Epithelial cell of proximal tubule (primary cell): ENCODE measurements around the gene ZDHHC3. TPM values are rescaled to one million over a fixed set of nuclear protein-coding genes. Genes with fewer than 3 reads are reported as not detected.
A peak's percentile ranks its signal among the peaks of the same experiment; 100 is the strongest.

Experiments used
- DNase-seq: peaks from one replicate; pipeline ENCODE4 v3.0.0-alpha.2; 2011; ENCODE audit warnings: low read depth
- H3K4me3 ChIP-seq: 2 replicates; pipeline ENCODE4 v1.5.1; 2011; ENCODE audit warnings: low read depth, mild to moderate bottlenecking, low read length
- CTCF ChIP-seq: conservative IDR thresholded peaks from 2 replicates; pipeline ENCODE4 v1.5.1; 2012; ENCODE audit warnings: low read depth, mild to moderate bottlenecking, low read length
- total RNA-seq: library from RNA; depleted of rRNA; stranded (reverse); fragments of >200 nt; gene quantifications from 2 replicates; pipeline ENCODE4 v1.2.3, GENCODE V29; 2015

The ZDHHC3 gene
- total RNA-seq, 1 donor from 2014 or later, result 38.9 TPM

GRCh38 chr3:44996556-44996969 lies 20.6 kb upstream of the ZDHHC3 start:
- H3K4me3 ChIP-seq, result no peak overlapping the region
- no peak for TF ChIP-seq CTCF
- no peak for DNase-seq

- H3K4me3 ChIP-seq, result no peak overlapping the region
- DNase-seq, result no peak
- TF ChIP-seq CTCF, result no peak
Observed at GRCh38 chr3:44995142-44995770, 19.3 kb upstream of the ZDHHC3 start.

- H3K4me3 ChIP-seq, result no peak overlapping the region
- peak; percentile 63 for DNase-seq
- no peak for TF ChIP-seq CTCF
Observed at GRCh38 chr3:44993471-44994205, 17.7 kb upstream of the ZDHHC3 start.

- no peak for DNase-seq
- H3K4me3 ChIP-seq, result no peak overlapping the region
- peak; percentile 73 for TF ChIP-seq CTCF
Observed at GRCh38 chr3:44992555-44993470, 16.8 kb upstream of the ZDHHC3 start.

- TF ChIP-seq CTCF, result no peak
- H3K4me3 ChIP-seq, result no peak overlapping the region
- DNase-seq, result no peak
Observed at GRCh38 chr3:44991326-44991725, 15.4 kb upstream of the ZDHHC3 start.

- H3K4me3 ChIP-seq, result no peak overlapping the region
- no peak for DNase-seq
- TF ChIP-seq CTCF, result no peak
Observed at GRCh38 chr3:44989636-44990373, 13.8 kb upstream of the ZDHHC3 start.
